ENCODE data around the gene ACAD11. TPM values are rescaled to one million over a fixed set of nuclear protein-coding genes. Genes with fewer than 3 reads are reported as not detected.

The ACAD11 gene
- total RNA-seq, 1 experiment from 2014 or later = 20.3 TPM

- no peak for DNase-seq (ENCODE audit: low spot score)
- POLR2A ChIA-PET = no interaction called here
- no peak overlapping the region for H3K4me3 Mint-ChIP-seq
- no peak for ATAC-seq
- TF ChIP-seq PRRX2 (CRISPR knock-in tag; IDR thresholded peaks at IDR 0.05) (no peak), SMAD3 (CRISPR knock-in tag; IDR thresholded peaks at IDR 0.05; ENCODE audit: borderline replicate concordance) (no peak)
- H3K9me3 Mint-ChIP-seq = peaks cover 4% of the 10 kb centered on the region; the same call in 1 of the 2 replicates
- H3K27me3 Mint-ChIP-seq (ENCODE audit: low read depth) = no peaks in the 10 kb centered on the region
- peaks cover 5% of the 10 kb centered on the region; the same call in 1 of the 2 replicates for H3K36me3 Mint-ChIP-seq
- H3K27ac Mint-ChIP-seq = no peak overlapping the region
- peaks cover 6% of the 10 kb centered on the region for H3K4me1 Mint-ChIP-seq
- CTCF ChIA-PET = interaction anchor here (1.2 kb wide), 1 partner anchor 58 kb away, joined by 3 read pairs; no protein-coding TSS in a partner anchor
These were observed 65.1 kb downstream of the ACAD11 start for GRCh38 chr3:132594498-132594897.

- Mint-ChIP-seq H3K36me3 (peaks cover 5% of the 10 kb centered on the region; the same call in 1 of the 2 replicates), H3K9me3 (peaks cover 4% of the 10 kb centered on the region; the same call in 1 of the 2 replicates), H3K27ac (no peak overlapping the region), H3K4me3 (no peak overlapping the region), H3K4me1 (peaks cover 6% of the 10 kb centered on the region), H3K27me3 (ENCODE audit: low read depth) (no peaks in the 10 kb centered on the region)
- ChIA-PET CTCF (interaction anchor here (1.0 kb wide), 1 partner anchor 58 kb away, joined by 5 read pairs; no protein-coding TSS in a partner anchor), POLR2A (no interaction called here)
- ATAC-seq = no peak
- no peak for DNase-seq (ENCODE audit: low spot score)
- TF ChIP-seq NFYB (CRISPR knock-in tag; conservative IDR thresholded peaks at IDR 0.05; ENCODE audit: low read depth) = no peak
- TF ChIP-seq ZNF281 (CRISPR knock-in tag; IDR thresholded peaks at IDR 0.05) = no peak
- TF ChIP-seq FOXP1 (CRISPR knock-in tag; IDR thresholded peaks at IDR 0.05; ENCODE audit: borderline replicate concordance) = no peak
- no peak for TF ChIP-seq AR (CRISPR knock-in tag; IDR thresholded peaks at IDR 0.05)
- no peak for TF ChIP-seq MAX (CRISPR knock-in tag; IDR thresholded peaks at IDR 0.05)
- TF ChIP-seq STAT6 (CRISPR knock-in tag; conservative IDR thresholded peaks at IDR 0.05; ENCODE audit: low read depth) = no peak
- TF ChIP-seq ESRRA (CRISPR knock-in tag; IDR thresholded peaks at IDR 0.05; ENCODE audit: borderline replicate concordance) = no peak
- no peak for TF ChIP-seq ZSCAN18 (CRISPR knock-in tag; IDR thresholded peaks at IDR 0.05)
- no peak for TF ChIP-seq SOX15 (CRISPR knock-in tag; IDR thresholded peaks at IDR 0.05)
- no peak for TF ChIP-seq CREB1 (CRISPR knock-in tag; IDR thresholded peaks at IDR 0.05)
- TF ChIP-seq RORB (CRISPR knock-in tag; IDR thresholded peaks at IDR 0.05) = no peak
- TF ChIP-seq ZNF138 (CRISPR knock-in tag; conservative IDR thresholded peaks at IDR 0.05) = no peak
- no peak for TF ChIP-seq SMAD3 (CRISPR knock-in tag; IDR thresholded peaks at IDR 0.05; ENCODE audit: borderline replicate concordance)
- no peak for TF ChIP-seq PRDM15 (CRISPR knock-in tag; IDR thresholded peaks at IDR 0.05)
- no peak for TF ChIP-seq ZNF512 (CRISPR knock-in tag; IDR thresholded peaks at IDR 0.05; ENCODE audit: borderline replicate concordance)
These were observed 65.7 kb downstream of the ACAD11 start for GRCh38 chr3:132593947-132594323.

Data from WTC11 (cell line).